ENCODE measurements around the gene DMD. TPM values are rescaled to one million over a fixed set of nuclear protein-coding genes. Genes with fewer than 3 reads are reported as not detected.

DMD gene
- total RNA-seq, 1 experiment from 2014 or later, result 19.3 TPM

DNA sequence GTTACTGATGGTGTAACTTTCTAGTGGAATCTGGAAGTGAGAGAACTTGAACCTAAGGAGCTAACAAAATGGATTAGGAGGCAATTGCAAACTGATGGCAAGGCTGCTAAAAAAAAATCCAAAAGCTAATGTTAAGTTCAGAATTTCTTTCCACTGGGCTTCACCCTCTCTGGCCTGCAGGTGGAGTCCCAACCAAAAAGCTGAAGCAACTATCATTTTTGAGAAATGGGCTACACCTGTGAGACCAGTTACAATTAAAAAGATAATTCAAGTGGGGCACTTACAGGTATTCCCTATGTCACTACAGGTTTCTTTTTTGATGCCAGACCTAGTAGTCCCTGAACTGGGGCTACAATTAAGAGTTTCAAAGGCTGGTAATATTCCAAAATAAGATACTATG lies 1997.4 kb downstream of the DMD start:
- no TSS peak for BruUV-seq (replicated peaks)
- TF ChIP-seq, protein P1, sequence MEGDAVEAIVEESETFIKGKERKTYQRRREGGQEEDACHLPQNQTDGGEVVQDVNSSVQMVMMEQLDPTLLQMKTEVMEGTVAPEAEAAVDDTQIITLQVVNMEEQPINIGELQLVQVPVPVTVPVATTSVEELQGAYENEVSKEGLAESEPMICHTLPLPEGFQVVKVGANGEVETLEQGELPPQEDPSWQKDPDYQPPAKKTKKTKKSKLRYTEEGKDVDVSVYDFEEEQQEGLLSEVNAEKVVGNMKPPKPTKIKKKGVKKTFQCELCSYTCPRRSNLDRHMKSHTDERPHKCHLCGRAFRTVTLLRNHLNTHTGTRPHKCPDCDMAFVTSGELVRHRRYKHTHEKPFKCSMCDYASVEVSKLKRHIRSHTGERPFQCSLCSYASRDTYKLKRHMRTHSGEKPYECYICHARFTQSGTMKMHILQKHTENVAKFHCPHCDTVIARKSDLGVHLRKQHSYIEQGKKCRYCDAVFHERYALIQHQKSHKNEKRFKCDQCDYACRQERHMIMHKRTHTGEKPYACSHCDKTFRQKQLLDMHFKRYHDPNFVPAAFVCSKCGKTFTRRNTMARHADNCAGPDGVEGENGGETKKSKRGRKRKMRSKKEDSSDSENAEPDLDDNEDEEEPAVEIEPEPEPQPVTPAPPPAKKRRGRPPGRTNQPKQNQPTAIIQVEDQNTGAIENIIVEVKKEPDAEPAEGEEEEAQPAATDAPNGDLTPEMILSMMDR (IDR thresholded peaks at IDR 0.05; ENCODE audit: unreplicated experiment), result peak; percentile 49
- ChIA-PET CTCF (interaction anchor here (0.5 to 3.7 kb wide), 42 partner anchors 9 to 1035 kb away, joined by 3 to 68 read pairs (median 4); no protein-coding TSS in a partner anchor), POLR2A (interaction anchor here (0.6 to 1.5 kb wide), 6 partner anchors 49 to 444 kb away, joined by 3 to 8 read pairs (median 3); no protein-coding TSS in a partner anchor)
- Mint-ChIP-seq H3K9me3 (ENCODE audit: unreplicated experiment) (no peaks in the 10 kb centered on the region), H3K27me3 (ENCODE audit: insufficient read depth, unreplicated experiment) (peaks cover 20% of the 10 kb centered on the region), H3K36me3 (ENCODE audit: insufficient read depth, unreplicated experiment) (peaks cover 12% of the 10 kb centered on the region), H3K27ac (ENCODE audit: low read depth, unreplicated experiment) (no peak overlapping the region), H3K4me3 (ENCODE audit: unreplicated experiment) (no peak overlapping the region), H3K4me1 (ENCODE audit: insufficient read depth, unreplicated experiment) (peaks cover 14% of the 10 kb centered on the region)
- intact Hi-C loops (cut with micrococcal nuclease), result loop anchor here (1.0 to 5.0 kb wide), 6 partner anchors 51 to 444 kb away; no protein-coding TSS in a partner anchor
- peak; percentile 52 for DNase-seq (ENCODE audit: unreplicated experiment)

DNA sequence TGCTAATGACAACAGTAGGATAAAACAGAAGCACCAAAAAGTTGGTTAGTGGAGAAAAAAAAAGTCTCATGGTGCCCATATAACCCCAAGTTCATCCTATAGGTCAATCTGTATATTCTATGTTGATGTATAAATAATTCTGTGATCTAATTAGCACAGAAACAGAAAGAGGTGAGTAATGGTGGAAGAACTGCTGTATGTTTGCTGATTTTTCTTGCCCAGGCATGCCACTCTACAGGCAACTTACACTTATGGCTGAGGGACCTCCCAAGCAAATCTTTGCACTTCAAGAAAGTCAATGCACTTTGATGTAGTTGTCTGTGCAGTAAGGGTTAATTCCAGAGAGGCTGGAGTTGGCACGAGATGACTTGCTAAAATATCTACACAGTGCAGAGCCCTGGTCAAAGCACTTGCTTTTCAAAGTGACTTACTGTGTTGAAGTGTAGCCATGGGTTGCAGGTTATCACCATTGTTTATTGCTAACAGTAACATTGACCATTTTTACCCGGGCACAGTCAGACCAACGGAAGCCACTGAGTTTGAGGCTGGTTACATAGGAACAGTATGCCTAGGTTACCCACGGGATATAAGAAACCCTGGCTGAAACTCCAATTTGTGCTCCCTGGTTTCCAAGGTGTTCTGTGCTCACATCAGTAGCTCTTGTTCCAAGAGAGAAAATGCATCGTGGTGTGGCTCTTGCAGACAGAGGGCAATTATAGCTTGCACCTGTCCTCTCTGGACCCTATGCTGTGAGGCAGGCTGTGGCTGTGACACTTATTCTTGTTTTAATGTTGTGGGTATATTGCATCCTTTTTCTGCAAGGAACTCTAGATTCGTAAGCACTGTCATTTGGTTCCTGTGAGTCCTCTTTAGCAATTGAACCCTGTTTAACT lies 1998.2 kb downstream of the DMD start:
- BruUV-seq (replicated peaks), result no TSS peak
- Mint-ChIP-seq H3K27ac (ENCODE audit: low read depth, unreplicated experiment) (no peak overlapping the region), H3K4me3 (ENCODE audit: unreplicated experiment) (no peak overlapping the region), H3K4me1 (ENCODE audit: insufficient read depth, unreplicated experiment) (peaks cover 17% of the 10 kb centered on the region), H3K36me3 (ENCODE audit: insufficient read depth, unreplicated experiment) (peaks cover 13% of the 10 kb centered on the region), H3K27me3 (ENCODE audit: insufficient read depth, unreplicated experiment) (peaks cover 25% of the 10 kb centered on the region), H3K9me3 (ENCODE audit: unreplicated experiment) (no peaks in the 10 kb centered on the region)
- no peak for DNase-seq (ENCODE audit: unreplicated experiment)
- ChIA-PET POLR2A (interaction anchor here (0.7 to 1.5 kb wide), 5 partner anchors 50 to 445 kb away, joined by 3 to 8 read pairs (median 3); no protein-coding TSS in a partner anchor), CTCF (interaction anchor here (0.6 to 3.7 kb wide), 39 partner anchors 8 to 1036 kb away, joined by 3 to 68 read pairs (median 5); no protein-coding TSS in a partner anchor)
- intact Hi-C loops (cut with micrococcal nuclease), result loop anchor here (5.0 kb wide), 1 partner anchor 176 kb away; no protein-coding TSS in a partner anchor
- TF ChIP-seq, protein P1 (IDR thresholded peaks at IDR 0.05; ENCODE audit: unreplicated experiment), result no peak

DNA sequence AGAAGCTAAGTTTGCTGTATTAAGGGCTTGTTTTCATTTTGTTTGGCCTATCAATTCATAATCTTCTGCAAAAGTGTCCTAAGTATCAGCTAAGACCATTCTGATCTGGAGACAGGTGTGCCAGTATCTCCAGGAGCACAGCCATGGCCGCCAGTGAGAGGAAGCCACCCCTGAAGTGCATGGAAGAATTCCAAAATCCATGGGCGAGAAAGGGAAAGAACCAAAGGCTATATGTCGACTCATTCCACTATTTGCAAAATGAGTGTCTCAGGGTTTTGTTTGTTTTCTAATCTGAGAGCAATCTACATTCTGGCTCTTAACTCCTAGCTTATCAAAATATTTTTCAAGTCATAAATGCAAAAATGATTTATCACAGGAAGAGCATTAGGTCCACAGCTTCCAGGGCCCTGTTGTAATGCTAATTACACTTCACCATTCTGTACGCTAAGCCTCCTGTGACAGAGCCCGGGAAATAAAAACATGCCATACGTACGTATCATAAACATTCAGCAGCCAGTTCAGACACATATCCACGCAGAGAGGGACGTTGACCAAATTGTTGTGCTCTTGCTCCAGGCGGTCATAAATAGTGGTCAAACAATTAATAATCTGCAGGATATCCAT lies 2002.2 kb downstream of the DMD start:
- Mint-ChIP-seq H3K4me3 (ENCODE audit: unreplicated experiment) (no peak overlapping the region), H3K36me3 (ENCODE audit: insufficient read depth, unreplicated experiment) (peaks cover 20% of the 10 kb centered on the region)

More for the DNA sequence above, 2002.2 kb downstream of the DMD start:
- intact Hi-C loops (cut with micrococcal nuclease), result no loop called here
- CTCF ChIA-PET, result interaction anchor here (0.6 to 2.1 kb wide), 6 partner anchors 15 to 172 kb away, joined by 3 to 6 read pairs (median 4); no protein-coding TSS in a partner anchor
- TF ChIP-seq, protein P1 (IDR thresholded peaks at IDR 0.05; ENCODE audit: unreplicated experiment), result no peak
- H3K27ac Mint-ChIP-seq (ENCODE audit: low read depth, unreplicated experiment), result peak overlapping the region; percentile 57
- no TSS peak for BruUV-seq (replicated peaks)
- H3K27me3 Mint-ChIP-seq (ENCODE audit: insufficient read depth, unreplicated experiment), result peaks cover 25% of the 10 kb centered on the region
- peaks cover 17% of the 10 kb centered on the region for H3K4me1 Mint-ChIP-seq (ENCODE audit: insufficient read depth, unreplicated experiment)
- DNase-seq (ENCODE audit: unreplicated experiment), result peak; percentile 22
- no peaks in the 10 kb centered on the region for H3K9me3 Mint-ChIP-seq (ENCODE audit: unreplicated experiment)
- POLR2A ChIA-PET, result interaction anchor here (1.1 to 2.2 kb wide), 2 partner anchors 14 to 57 kb away, joined by 4 to 9 read pairs; no protein-coding TSS in a partner anchor

Data from MCF 10A (cell line).